Activated T-helper 1 cell treated with anti-CD3 and anti-CD28 coated beads, Interleukin-12 subunit alpha, Interleukin-12 subunit beta, Interleukin-2, Interleukin-4 antibody, amounts not matched to agents 30 ng/mL and 10 ng/mL and 1 ng/mL, durations not matched to agents 14 hours and 24 hours and 36 hours (primary cell): Measurements from ENCODE around the gene C3orf52. TPM values are rescaled to one million over a fixed set of nuclear protein-coding genes. Genes with fewer than 3 reads are reported as not detected.
"Not testable (repeated sequence)": the region's sequence is repeated elsewhere in the genome, so short reads cannot be mapped to it uniquely, and the experiment has no call there.

Source experiments
- DNase-seq: peaks from one replicate; pipeline ENCODE4 v3.0.0; 2021; ENCODE audit warnings: low spot score
- H3K27ac Mint-ChIP-seq: one replicate; pipeline ENCODE4 v1.8.0; 2021; ENCODE audit warnings: mild to moderate bottlenecking, mixed read lengths
- H3K27me3 Mint-ChIP-seq: one replicate; pipeline ENCODE4 v1.8.0; 2022; ENCODE audit warnings: mild to moderate bottlenecking, moderate library complexity, mixed read lengths; ENCODE audit not compliant: insufficient read depth
- H3K36me3 Mint-ChIP-seq: one replicate; pipeline ENCODE4 v1.8.0; 2021; ENCODE audit warnings: low read depth, mixed read lengths
- H3K4me1 Mint-ChIP-seq: one replicate; pipeline ENCODE4 v1.8.0; 2021; ENCODE audit warnings: low read depth, mixed read lengths
- H3K4me3 Mint-ChIP-seq: one replicate; pipeline ENCODE4 v1.8.0; 2021; ENCODE audit warnings: mild to moderate bottlenecking, moderate library complexity, mixed read lengths
- H3K9me3 Mint-ChIP-seq: one replicate; pipeline ENCODE4 v1.8.0; 2021; ENCODE audit warnings: mixed read lengths
- intact Hi-C: fragments of 100-400 bp; cut with micrococcal nuclease; formaldehyde crosslinking; loops from one replicate; pipeline ENCODE4 v1.15.1; 2024
- total RNA-seq: library from RNA; stranded (reverse); gene quantifications from 2 replicates; pipeline ENCODE4 v1.2.3, GENCODE V29; 2022

C3orf52 gene
- 12.4 and 12.8 TPM in 2 replicates for total RNA-seq

DNA sequence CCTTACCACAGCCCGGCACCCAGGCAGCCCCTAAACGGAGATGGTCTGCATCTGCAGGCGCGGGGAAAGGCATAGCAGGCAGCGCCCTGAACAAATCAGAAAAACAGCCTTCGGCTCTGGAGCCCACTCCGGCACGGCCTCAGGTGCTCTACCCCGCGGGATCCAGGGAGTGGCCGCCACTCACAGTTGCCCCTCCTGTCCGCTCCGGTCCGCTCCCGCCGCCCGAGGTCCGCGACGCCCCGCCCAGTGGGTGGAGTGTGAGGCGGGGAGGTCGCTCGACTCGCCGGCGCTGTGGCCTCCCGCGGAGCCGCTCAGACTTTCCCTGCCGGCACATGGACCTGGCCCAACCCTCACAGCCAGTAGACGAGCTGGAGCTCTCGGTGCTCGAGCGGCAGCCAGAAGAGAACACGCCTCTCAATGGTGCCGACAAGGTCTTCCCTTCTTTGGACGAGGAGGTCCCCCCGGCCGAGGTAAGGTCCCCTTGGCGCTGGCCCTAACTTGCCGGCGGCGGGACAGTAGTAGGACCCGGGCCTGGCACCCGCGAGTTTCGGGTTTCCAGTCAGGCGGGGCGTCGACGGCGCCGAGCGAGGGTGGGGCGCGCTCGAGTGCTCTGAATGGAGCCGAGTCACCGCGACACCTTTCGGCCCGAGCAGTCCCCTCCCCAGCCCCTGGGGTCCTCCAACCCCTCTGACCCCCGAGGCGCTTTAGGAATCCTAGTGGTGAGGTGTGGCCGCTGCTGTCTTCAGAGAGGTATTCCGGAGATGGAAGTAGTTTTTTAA is at the start of gene C3orf52:
C3orf52 (plus strand) TSS at position 314 of the 779 bp plus-strand sequence; CDS start at position 333, 19 bp downstream.
- H3K27me3 Mint-ChIP-seq: peaks cover 2% of the 10 kb centered on the region
- intact Hi-C loops: loop anchor here (1.0 kb wide), 3 partner anchors 11 to 30 kb away; no protein-coding TSS in a partner anchor
- peaks cover 8% of the 10 kb centered on the region for H3K36me3 Mint-ChIP-seq
- peak within 1 kb of the TSS; percentile 88 for H3K27ac Mint-ChIP-seq
- DNase-seq: peak; percentile 74
- peak within 1 kb of the TSS; percentile 91 for H3K4me3 Mint-ChIP-seq
- H3K9me3 Mint-ChIP-seq: no peaks in the 10 kb centered on the region
- H3K4me1 Mint-ChIP-seq: peaks cover 54% of the 10 kb centered on the region

DNA sequence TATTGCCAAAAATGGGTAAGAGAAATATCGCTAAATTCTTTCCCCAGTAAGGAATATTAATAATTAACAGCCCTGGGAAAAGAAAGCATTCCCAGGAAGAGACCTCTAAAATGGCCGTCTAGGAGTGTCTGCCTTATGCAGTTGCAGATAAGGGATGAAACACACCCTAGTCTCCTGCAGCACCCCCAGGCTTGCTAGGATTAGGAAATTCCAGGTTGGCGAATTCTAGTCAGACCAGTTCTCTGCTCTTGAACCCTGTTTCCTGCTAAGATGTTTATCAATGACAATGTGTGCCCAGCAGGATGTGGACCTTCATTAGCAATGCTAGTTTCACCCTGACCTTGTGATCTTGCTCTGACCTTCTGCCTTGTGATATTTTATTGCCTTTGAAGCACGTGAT is 49.0 kb upstream of the C3orf52 start:
- peaks cover 14% of the 10 kb centered on the region for H3K27me3 Mint-ChIP-seq
- H3K4me3 Mint-ChIP-seq, H3K36me3 Mint-ChIP-seq, H3K27ac Mint-ChIP-seq, DNase-seq, H3K4me1 Mint-ChIP-seq, H3K9me3 Mint-ChIP-seq, intact Hi-C loops: not testable (repeated sequence)

- Mint-ChIP-seq H3K27ac (no peak overlapping the region), H3K9me3 (no peaks in the 10 kb centered on the region), H3K4me3 (no peak overlapping the region), H3K36me3 (no peaks in the 10 kb centered on the region), H3K27me3 (peaks cover 8% of the 10 kb centered on the region), H3K4me1 (no peaks in the 10 kb centered on the region)
- no peak for DNase-seq
- intact Hi-C loops: no loop called here
Observed at GRCh38 chr3:112038863-112039262, 47.3 kb upstream of the C3orf52 start.

GRCh38 chr3:112041321-112041720 is 44.9 kb upstream of the C3orf52 start:
- Mint-ChIP-seq H3K9me3 (no peaks in the 10 kb centered on the region), H3K27ac (no peak overlapping the region), H3K27me3 (no peaks in the 10 kb centered on the region), H3K4me3 (no peak overlapping the region), H3K36me3 (no peaks in the 10 kb centered on the region), H3K4me1 (no peaks in the 10 kb centered on the region)
- DNase-seq: no peak
- intact Hi-C loops: no loop called here

GRCh38 chr3:112042842-112043280 is 43.3 kb upstream of the C3orf52 start:
- no peaks in the 10 kb centered on the region for H3K9me3 Mint-ChIP-seq
- intact Hi-C loops: loop anchor here (1.0 to 2.0 kb wide), 5 partner anchors 30 to 326 kb away; no protein-coding TSS in a partner anchor
- H3K27ac Mint-ChIP-seq: no peak overlapping the region
- no peaks in the 10 kb centered on the region for H3K27me3 Mint-ChIP-seq
- no peak overlapping the region for H3K4me3 Mint-ChIP-seq
- no peak for DNase-seq
- no peaks in the 10 kb centered on the region for H3K4me1 Mint-ChIP-seq
- no peaks in the 10 kb centered on the region for H3K36me3 Mint-ChIP-seq

GRCh38 chr3:112043621-112044201 is 42.5 kb upstream of the C3orf52 start:
- intact Hi-C loops: loop anchor here (1.0 to 2.0 kb wide), 6 partner anchors 31 to 374 kb away; no protein-coding TSS in a partner anchor
- H3K27ac Mint-ChIP-seq: no peak overlapping the region
- H3K27me3 Mint-ChIP-seq: no peaks in the 10 kb centered on the region
- no peaks in the 10 kb centered on the region for H3K4me1 Mint-ChIP-seq
- peak; percentile 29 for DNase-seq
- H3K9me3 Mint-ChIP-seq: no peaks in the 10 kb centered on the region
- no peak overlapping the region for H3K4me3 Mint-ChIP-seq
- H3K36me3 Mint-ChIP-seq: no peaks in the 10 kb centered on the region

DNA sequence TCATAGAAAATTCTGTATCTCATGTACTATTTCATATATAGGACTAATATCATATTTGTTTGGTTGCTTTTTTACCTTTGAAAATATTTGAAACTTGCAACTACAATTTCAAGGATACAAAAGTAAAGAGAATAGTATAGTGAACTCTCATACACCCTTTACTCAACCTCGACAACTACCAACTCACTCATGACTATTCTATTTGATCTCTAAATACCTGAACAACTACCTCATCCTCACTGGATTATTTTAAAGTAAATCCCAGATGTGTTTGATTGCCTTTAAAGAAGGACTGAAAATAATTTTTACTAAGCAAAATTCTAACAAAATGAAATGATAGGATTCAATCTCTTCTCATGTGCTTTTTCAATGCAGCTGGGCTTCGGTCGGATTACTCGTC is 39.6 kb upstream of the C3orf52 start:
- H3K9me3 Mint-ChIP-seq: no peaks in the 10 kb centered on the region
- H3K27ac Mint-ChIP-seq: no peak overlapping the region
- intact Hi-C loops: no loop called here
- no peak for DNase-seq
- H3K36me3 Mint-ChIP-seq: no peaks in the 10 kb centered on the region
- H3K27me3 Mint-ChIP-seq: no peaks in the 10 kb centered on the region
- H3K4me1 Mint-ChIP-seq: no peaks in the 10 kb centered on the region
- H3K4me3 Mint-ChIP-seq: no peak overlapping the region

- DNase-seq: no peak
- H3K9me3 Mint-ChIP-seq: no peaks in the 10 kb centered on the region
- no peaks in the 10 kb centered on the region for H3K4me1 Mint-ChIP-seq
- no peak overlapping the region for H3K4me3 Mint-ChIP-seq
- no peaks in the 10 kb centered on the region for H3K36me3 Mint-ChIP-seq
- peaks cover 4% of the 10 kb centered on the region for H3K27me3 Mint-ChIP-seq
- intact Hi-C loops: no loop called here
- H3K27ac Mint-ChIP-seq: no peak overlapping the region
Observed at GRCh38 chr3:112047264-112047663, 38.9 kb upstream of the C3orf52 start.

- no peak for DNase-seq
- Mint-ChIP-seq H3K27me3 (peaks cover 4% of the 10 kb centered on the region), H3K4me3 (no peak overlapping the region), H3K4me1 (peaks cover 7% of the 10 kb centered on the region), H3K9me3 (no peaks in the 10 kb centered on the region), H3K36me3 (no peaks in the 10 kb centered on the region), H3K27ac (no peak overlapping the region)
- intact Hi-C loops: no loop called here
Observed at GRCh38 chr3:112048911-112049310, 37.3 kb upstream of the C3orf52 start.

- no peak overlapping the region for H3K4me3 Mint-ChIP-seq
- no peak for DNase-seq
- peaks cover 4% of the 10 kb centered on the region for H3K27me3 Mint-ChIP-seq
- H3K27ac Mint-ChIP-seq: no peak overlapping the region
- intact Hi-C loops: no loop called here
- peaks cover 31% of the 10 kb centered on the region for H3K4me1 Mint-ChIP-seq
- no peaks in the 10 kb centered on the region for H3K9me3 Mint-ChIP-seq
- H3K36me3 Mint-ChIP-seq: no peaks in the 10 kb centered on the region
Observed at GRCh38 chr3:112053229-112053628, 33.0 kb upstream of the C3orf52 start.

- Mint-ChIP-seq H3K27me3 (peaks cover 4% of the 10 kb centered on the region), H3K4me3 (no peak overlapping the region), H3K9me3 (no peaks in the 10 kb centered on the region), H3K27ac (peak overlapping the region; percentile 53), H3K36me3 (no peaks in the 10 kb centered on the region), H3K4me1 (peaks cover 31% of the 10 kb centered on the region)
- intact Hi-C loops: loop anchor here (1.0 to 2.0 kb wide), 2 partner anchors 18 to 30 kb away; partner anchors contain the start of gene C3orf52
- DNase-seq: no peak
Observed at GRCh38 chr3:112056451-112056929, 29.7 kb upstream of the C3orf52 start.

- Mint-ChIP-seq H3K4me1 (peaks cover 18% of the 10 kb centered on the region), H3K36me3 (no peaks in the 10 kb centered on the region), H3K4me3 (no peak overlapping the region), H3K27me3 (no peaks in the 10 kb centered on the region), H3K27ac (no peak overlapping the region), H3K9me3 (no peaks in the 10 kb centered on the region)
- intact Hi-C loops: no loop called here
- no peak for DNase-seq
Observed at GRCh38 chr3:112059497-112059896, 26.7 kb upstream of the C3orf52 start.

GRCh38 chr3:112061152-112061551 is 25.0 kb upstream of the C3orf52 start:
- H3K27me3 Mint-ChIP-seq: no peaks in the 10 kb centered on the region
- intact Hi-C loops: no loop called here
- H3K27ac Mint-ChIP-seq: no peak overlapping the region

More at GRCh38 chr3:112061152-112061551, 25.0 kb upstream of the C3orf52 start:
- Mint-ChIP-seq H3K4me1 (peaks cover 17% of the 10 kb centered on the region), H3K4me3 (no peak overlapping the region), H3K36me3 (no peaks in the 10 kb centered on the region), H3K9me3 (no peaks in the 10 kb centered on the region)
- no peak for DNase-seq
